Activated CD8-positive, alpha-beta memory T cell treated with anti-CD3 and anti-CD28 coated beads, Interleukin-2, amount 50 U/mL, for 4 hours (primary cell): ENCODE results near the gene PRSS1.
"Not testable (repeated sequence)": the region's sequence is repeated elsewhere in the genome, so short reads cannot be mapped to it uniquely, and the experiment has no call there.

ENCODE experiments used
- DNase-seq: peaks from one replicate; pipeline ENCODE4 v3.0.0-alpha.2; 2020

Gene PRSS1

DNA sequence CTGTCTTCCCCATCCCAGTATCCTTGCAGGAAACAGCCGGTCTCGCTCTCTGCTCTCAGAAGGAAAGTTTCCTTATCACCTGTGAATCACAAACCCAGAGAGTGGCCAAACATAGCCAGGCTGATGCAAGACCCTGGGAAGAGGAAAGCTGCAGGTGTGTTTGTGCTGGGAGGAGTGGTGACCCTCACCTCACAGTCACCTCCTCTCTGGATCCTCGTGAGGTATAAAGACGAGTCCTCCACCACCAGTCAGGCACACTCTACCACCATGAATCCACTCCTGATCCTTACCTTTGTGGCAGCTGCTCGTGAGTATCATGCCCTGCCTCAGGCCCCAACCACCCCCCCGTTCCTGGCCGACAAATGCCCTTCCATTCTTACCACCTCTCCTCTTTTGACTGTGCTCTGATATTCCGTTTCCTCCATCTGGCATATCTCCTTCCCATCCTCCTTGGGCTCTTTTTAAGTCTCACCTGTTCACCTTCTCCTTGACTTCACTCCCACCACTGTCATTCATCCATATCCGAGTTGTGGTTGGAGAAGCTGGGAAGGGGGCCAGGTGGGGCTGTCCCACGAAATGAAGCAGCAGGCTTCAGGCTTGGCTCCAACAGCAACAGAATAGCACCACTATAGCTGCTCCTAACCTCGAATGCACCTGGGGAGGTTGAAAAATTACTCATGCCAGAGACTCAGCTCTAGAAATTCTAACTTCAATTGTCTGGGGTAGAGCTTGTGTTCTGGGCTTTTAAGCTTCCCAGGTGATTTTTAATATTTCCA, at the start of gene PRSS1:
Gene PRSS1 (plus strand): TSS at position 255 of the 776 bp plus-strand sequence. CDS start 13 bp downstream, at position 268.
- no peak for DNase-seq

DNA sequence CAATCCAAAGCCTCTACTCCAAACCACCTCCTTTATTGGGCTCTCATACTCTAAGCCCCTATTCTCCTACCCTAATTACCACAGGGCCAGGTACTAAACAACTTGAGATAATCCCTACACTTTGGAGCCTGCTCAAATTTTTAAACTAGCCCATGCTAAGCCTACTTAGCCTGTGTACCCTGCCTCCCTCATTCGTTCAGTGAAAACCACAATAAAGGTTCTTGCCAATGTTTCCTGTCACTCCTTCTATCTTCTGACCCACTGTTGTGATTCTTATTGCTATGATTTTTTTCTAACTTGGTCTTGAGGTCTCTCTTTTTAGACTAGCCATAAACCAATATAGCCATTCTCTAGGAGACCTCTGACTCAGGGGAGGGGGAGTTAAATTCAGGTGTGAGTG, 48.3 kb upstream of the PRSS1 start:
- DNase-seq: not testable (repeated sequence)

DNA sequence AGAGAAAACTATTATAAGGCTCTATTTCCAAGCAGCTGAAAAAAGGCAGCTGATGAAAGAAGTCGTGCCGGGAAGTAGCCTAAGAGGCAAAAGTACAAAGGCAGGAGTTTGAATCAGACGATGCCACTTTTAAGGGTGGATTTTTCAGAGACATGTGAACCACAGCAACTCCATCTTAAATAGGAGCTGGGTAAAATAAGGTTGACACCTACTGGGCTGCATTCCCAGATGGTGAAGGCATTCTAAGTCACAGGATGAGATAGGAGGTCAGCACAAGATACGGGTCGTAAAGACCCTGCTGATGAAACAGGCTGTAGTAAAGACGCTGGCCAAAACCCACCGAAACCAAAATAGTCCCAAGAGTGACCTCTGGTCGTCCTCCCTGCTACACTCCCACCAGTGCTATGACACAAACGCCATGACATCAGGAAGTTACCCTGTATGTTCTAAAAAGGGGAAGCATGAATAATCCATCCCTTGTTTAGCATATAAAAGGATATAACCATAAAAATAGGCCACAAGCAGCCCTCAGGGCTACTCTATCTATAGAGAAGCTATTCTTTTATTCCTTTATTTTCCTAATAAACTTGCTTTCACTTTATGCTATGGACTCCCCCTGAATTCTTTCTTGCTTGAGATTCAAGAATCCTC, 45.5 kb upstream of the PRSS1 start:
- DNase-seq: no peak

DNA sequence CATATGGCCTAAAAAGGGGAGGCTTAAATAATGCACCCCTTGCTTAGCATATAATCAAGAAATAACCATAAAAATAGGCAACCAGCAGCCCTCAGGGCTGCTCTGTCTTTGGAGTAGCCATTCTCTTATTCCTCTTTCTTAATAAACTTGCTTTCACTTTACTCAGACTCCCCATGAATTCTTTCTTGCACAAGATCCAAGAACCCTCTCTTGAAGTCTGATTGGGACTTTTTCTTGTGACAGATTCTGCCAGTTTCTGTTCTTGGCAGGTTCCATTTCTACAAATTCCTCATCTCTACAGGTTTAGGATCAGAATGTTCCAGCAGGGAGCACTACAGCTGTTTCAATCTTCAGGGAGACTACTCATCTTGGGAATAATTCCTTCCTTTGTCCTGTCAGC, 40.5 kb upstream of the PRSS1 start:
- not testable (repeated sequence) for DNase-seq

DNA sequence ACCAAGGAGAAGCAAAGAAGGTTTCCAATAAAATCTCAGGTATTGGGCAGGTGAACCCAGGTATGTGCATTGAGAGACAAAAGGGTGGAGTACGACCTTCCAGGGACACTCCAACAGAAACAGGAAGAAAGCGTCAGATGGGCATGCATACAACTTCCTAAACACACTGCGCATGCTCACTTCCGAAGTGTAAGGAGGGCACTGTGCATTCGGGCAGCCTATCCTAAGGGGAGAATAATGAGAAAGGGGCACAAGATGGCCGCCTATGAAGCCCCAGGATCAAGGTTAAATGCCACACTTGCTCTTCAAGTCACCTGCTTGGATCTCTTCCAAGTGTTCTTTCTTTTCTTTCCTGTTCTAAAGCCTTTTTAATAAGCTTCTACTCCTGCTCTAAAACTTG, 39.4 kb upstream of the PRSS1 start:
- DNase-seq: no peak

DNA sequence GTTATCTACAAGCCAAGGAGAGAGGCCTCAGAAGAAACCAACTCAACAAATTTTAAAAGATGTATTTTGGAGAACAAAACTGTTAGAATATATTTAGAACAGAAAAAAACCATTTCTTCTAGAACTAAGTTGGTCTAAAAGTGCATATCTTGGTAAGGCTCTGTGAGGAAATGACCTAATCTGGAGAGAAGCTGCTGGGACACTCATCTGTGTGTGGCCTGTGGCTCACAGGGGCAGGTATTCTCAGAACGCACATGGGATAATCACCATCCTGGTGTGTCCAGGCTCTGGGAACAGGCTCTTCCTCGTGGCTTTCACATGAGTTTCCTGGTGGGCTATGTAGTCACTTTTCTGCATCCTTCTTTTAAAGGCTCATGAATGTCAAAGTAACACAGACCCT, 38.1 kb upstream of the PRSS1 start:
- DNase-seq: no peak

DNA sequence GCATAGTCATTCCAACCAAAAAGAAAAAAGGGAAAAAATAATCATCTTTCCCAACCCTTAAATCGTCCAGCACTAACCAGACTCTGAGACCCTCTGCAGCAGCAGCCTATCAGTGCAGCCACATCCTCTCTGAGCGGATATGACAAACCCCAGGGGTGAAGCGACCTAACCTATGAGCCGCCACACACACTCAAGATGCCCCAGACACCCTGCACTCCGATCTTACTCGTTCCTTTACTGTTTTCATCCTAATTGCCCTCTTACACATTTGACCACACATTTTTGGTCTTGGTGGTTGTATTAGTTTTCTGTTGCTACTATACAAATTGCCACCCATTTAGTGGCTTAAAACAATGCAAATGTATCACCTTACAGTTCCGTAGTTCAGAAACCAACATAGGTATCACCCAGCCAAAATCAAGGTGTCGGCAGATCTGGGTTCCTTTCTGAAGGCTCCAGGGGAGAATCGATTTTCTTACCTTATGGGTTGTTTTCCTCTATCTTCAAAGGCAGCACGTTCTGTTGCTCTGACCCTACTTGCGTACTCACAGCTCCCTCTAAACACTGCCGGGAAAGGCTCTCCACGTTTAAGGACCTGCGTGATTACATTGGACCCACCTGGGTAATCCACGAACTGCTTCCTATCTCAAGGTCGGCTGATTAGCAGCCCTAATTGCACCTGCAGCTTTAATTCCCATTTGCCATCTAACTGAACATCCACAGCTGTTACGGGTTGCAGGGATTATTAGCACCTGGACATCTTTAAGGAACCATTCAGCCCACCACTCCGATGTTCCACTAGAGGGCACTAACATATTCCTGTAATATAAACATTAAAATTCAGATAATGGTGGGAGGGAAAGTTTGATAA, 37.3 kb upstream of the PRSS1 start:
- peak; percentile 25 for DNase-seq

DNA sequence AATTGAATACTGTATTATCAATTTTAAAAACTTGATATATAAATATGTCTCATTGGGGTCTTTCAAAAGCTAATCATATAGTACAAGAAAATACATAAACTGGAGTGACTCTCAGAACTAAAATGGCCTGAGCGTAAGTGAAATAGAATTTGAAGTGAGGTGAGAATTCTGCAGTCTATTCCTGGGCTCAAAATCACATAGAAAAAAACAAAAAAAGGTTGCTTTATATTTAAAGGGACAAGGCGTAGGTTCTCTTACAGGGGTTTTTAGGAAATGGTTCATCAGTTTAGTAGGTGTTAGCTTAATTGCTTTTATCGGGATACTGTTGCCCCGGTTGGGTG, 36.7 kb upstream of the PRSS1 start:
- no peak for DNase-seq

DNA sequence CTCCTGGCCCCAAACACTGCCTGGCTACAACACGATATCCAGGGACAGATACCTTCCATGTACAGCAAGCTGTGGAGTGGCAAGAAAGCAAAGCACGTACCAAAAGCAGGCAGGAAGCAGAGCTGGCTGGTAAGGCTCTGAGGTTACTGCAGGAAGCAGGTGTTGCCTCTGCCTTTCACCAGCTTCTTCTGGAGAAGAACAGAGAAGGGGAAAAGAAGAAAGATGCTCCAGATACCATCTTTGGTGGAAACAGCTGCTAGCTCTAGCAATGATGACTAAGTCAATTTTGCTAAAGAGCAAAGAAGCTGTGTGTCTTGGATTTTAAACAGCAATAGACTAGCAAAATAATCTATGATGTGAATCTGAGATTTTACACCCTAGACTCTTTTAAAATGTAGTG, 34.9 kb upstream of the PRSS1 start:
- DNase-seq: no peak

DNA sequence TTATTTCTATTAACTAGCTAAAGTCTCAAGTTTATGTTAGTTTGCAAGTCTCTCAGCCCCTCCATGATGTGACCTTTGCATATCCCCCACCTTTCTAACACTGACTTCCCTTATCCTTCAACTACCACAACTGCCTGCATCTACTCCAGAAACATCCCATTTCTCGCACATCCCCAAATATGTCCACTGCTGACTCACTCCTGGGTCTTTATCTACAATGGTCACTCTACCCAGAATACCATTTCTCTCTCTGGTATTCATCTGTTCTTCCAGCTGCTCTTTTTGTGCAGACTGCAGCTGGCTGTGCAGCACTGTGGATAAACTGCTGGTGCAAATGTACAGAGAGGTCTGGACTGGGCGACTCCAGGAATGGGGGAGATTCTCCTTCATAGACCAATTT, 32.7 kb upstream of the PRSS1 start:
- DNase-seq: no peak

DNA sequence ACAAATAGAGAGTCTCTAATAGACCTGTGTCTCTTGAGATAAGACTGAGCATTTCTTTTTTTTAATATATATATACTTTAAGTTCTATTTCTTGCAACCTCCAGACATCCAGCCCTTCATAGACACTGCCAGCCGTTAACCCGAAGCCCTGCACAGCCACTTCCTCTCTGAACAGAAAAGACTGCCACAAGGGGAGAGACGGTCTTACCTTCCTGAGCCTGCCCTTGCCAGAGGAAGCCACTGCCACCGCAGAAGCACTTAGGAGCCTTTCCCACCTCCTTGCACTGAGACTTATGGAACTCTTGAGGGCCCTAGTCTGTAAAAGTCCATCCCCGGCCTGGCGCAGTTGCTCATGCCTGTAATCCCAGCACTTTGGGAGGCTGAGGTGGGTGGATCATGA, 31.8 kb upstream of the PRSS1 start:
- DNase-seq: no peak

DNA sequence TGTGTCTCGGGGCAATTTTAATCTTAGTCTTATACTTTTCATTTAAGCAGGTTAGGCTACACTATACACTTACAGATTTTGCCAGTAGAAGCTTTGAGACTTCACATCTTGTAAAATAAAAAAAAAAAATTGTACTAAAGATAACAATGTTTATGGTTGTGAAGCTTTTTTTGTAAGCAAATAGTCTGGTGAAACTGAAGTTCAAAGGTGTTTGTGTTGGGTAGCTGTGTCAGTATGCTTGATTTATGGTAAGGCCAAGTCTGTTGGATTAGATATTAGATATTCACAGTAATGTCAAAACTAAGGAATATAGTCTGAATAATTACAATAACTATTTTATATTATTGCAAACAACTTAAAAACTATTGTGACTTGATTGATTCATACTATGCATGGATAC, 31.0 kb upstream of the PRSS1 start:
- DNase-seq: no peak

DNA sequence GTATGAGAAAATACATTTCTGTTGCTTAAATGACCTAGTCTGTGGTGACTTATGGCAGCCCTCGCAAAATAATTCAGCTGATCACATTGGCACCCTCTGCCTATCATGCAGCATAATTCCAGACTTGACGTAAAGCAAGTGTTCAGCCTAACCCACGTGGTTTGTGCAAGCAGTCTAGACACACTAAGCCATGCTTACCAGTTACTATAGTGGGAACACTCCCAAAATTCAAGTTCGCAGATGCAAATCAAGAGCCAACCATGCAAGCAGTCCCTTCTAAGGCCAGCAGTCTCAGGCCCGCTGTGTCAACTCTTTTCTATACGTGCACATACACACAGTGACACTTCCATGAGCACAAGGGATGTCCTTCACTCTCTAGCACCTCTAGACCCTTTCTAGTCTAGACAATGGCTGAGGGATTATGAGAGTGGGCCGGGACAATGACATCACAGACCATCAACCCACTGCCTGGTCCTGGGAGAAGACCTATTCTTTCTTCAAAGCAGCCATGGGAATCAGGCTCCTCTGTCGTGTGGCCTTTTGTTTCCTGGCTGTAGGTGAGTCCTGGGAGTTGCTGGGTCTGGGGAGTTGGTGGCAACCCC, 29.0 kb upstream of the PRSS1 start:
- no peak for DNase-seq

DNA sequence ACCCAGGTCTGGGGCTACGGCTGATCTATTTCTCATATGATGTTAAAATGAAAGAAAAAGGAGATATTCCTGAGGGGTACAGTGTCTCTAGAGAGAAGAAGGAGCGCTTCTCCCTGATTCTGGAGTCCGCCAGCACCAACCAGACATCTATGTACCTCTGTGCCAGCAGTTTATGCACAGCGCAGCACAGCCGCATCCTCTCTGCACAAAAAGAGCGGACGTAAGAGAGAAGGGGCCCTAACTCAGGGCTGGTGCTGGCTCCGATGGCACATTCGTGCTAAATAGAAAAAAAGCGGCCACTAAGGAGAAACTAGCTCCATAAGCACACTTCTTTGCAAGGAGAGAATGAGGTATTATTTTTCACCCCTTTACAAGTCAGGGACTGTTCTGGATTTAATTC, 28.3 kb upstream of the PRSS1 start:
- DNase-seq: no peak

DNA sequence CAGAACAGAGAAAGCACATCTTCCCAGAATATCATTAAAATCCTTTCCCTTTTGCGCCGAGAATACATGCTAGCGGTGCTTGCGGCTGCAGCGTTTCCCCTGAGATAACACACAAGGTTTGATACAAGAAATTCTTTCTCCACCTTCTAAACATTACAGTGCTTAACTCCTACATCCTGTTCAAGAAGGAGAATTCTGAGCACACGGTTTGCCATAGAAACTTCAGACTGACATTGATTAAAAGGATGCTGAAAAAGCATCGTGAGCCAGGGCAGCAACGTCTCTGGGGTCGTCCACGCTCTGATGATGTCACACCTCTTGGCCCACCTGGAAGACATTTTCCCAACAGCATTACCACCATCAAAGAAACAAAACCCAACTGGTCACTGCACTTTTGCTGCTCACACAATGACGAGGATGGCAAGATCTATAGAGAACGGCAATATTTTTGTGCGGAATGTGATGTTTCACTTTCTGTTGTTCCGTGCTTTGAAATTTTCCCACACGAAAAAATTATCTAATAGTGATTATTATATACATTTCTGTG, 27.0 kb upstream of the PRSS1 start:
- no peak for DNase-seq

DNA sequence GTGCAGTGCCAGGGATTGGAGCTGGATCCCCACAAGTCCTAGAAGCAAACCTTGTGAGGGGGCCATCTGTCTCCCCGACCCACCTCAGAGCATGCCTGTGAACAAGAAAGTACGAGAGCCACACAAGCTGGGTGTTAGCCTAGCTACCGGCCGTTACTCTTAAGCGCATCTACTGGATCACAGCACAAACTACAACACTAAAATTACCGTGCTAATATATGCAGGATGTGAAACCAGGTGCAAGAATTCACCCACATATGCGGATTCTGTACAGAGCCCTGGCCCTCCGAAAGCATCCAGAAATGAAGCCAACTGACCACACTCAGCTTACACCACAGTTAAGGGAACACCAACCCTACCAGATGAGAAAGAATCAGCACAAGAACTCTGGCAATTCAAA, 16.0 kb upstream of the PRSS1 start:
- no peak for DNase-seq

DNA sequence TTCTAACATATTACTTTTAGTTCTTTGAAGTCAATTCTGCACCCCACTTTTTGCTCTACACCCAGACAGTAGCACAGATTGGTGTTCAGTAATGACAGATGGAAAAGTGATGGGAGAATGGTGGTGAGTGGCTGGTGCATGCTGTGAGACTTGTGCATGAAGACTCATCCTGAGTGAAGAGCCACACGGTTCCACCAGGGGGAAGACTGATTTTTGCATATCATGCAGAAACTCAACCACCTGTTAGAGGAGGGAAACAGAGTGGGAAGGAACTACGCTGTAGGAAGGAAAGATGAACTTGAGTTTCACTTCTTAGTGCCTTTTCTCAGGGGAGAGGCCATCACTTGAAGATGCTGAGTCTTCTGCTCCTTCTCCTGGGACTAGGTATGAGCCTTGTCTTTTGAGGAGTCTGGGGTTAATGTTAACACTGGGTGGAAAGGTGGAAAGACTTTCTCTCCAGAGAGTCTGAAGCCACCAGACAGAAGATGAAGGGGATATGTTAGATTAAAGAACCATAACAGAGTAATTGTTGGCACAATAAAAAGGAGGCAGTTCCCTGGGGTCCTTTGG, 9.3 kb upstream of the PRSS1 start:
- no peak for DNase-seq

DNA sequence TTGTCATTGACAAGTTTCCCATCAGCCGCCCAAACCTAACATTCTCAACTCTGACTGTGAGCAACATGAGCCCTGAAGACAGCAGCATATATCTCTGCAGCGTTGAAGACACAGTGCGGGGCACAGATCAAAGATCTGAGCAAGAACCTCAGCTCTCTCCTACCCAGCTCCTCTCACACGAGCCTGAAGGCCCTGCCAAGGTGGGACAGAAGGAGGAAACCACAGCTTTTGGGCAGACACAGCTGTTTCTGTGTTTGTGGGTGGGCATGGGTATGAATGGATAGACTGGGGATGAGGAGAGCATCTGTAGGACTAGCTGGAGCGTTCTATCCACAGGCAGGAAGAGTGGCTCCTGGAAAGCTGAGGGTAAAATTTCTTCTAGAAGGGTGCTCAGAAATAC, 8.5 kb upstream of the PRSS1 start:
- DNase-seq: no peak

DNA sequence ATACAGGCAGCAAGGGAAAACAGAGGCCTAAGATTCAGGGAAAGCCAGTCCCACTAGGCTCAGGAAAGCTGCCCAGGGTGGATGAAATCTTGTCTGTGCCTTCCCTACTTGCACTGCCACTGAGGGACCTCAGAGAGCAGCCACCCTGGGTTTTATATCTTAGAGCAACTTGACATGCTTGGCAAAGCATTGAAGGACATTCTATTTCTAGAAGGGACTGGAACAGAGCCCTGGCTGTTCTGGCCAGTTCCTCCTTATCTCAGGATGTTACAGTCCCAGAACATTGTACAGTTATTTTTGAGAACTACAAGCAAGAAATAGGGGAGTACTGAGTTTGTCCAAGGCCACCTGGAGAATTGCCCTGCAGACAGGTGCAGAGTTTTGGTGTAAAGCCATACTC, 7.3 kb upstream of the PRSS1 start:
- not testable (repeated sequence) for DNase-seq

DNA sequence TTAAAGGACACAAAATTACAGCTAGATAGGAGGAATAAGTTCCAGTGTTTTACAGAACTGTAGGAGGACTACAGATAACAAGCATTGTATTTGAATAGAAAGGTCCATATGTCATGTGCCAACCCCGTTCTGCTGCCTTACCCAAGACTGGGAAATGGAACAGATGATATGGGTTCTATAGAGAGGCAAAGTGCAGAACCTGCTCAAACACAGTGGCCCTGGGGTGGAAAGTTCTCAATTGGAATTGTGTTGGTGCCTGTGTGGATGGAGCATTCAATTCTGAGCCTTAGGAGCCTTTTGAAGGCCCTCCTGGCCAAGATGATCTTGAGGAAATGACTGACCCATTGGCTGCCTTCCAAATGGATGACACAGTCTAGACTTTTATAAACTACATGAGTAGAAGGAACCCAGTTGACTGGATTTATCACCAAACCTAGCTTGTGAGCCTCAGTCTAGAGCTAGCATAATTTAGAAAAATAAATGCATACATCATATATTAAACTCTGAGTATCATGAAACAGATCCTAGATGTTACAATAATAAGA, 4.1 kb upstream of the PRSS1 start:
- no peak for DNase-seq

DNA sequence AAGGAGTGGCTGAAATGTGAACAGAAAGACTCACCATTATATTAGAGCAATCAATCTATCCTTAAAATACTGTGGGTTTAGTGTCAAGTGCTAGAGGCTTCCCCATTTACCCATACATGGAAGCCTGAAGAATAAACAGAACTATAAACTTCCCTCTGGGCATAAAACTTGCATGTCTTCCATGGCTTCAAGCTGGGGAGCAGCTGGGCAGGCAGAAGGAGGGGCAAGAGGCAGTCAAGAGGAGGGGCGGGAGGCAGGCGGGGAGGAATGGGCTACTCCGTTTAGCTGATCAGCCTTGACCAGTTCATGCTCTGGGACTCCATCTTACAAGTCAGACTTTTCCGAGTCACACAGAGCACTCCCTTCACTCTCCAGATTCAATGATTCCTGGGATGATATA, 3.5 kb upstream of the PRSS1 start:
- DNase-seq: no peak

DNA sequence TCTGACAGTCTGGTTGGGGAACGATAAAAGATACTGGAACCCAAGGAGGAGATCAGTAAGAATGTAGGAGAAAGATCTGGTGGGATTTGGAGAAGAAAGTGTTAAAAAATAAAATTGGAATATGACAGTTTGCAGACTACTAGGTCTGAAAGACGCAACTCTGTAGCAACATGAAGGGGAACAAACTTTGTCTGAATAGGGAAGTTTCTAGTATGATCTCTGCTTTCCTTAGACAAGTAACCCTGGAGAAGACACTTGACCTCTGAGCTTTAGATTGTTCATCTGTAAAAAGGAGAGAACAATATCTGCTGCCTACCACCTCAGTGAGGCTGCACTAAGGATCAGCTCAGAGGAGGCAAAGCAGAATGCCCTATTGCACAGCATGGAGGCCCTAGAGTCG, 3.0 kb upstream of the PRSS1 start:
- no peak for DNase-seq

DNA sequence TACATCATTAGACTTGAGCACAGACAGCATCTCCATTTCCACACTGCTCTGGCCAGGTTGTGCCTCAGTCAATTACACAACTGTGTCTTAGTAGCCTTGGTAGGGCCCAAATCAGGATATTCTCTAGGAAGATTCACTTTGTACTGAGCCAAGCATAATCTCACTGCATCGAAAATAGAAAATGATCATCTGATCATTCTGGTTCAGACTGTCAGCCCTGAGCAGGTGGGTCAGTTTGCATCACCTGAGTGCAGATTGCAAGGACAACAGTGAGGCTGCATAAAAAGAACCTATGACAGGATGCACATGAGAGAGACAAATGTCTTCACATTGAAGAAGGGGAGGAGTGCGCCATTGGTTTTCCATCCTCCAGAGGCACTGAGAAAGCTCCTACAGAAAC, 862 bp upstream of the PRSS1 start:
- not testable (repeated sequence) for DNase-seq
